ENCODE measurements around the gene PHYKPL.

The PHYKPL gene

GRCh38 chr5:178177569-178177968 lies 55.0 kb downstream of the PHYKPL start:
- Histone ChIP-seq H2BK5ac (ENCODE audit: low read depth, low read length, poor library complexity, severe bottlenecking) (no peak overlapping the region), H3K9me3 (ENCODE audit: control insufficient read depth, low read length) (peaks cover 11% of the 10 kb centered on the region), H3K79me1 (replicated peaks; ENCODE audit: low read length, poor library complexity, severe bottlenecking) (no peaks in the 10 kb centered on the region), H2AK5ac (ENCODE audit: low read length, severe bottlenecking) (no peak overlapping the region), H3K4me1 (ENCODE audit: control insufficient read depth, insufficient read depth, low read depth, low read length) (no peaks in the 10 kb centered on the region), H4K8ac (ENCODE audit: low read length) (no peak overlapping the region), H2BK15ac (ENCODE audit: low read depth, poor library complexity, severe bottlenecking) (no peak overlapping the region), H3K23ac (ENCODE audit: low read length in 2 of 2) (no peak overlapping the region), H3K14ac (ENCODE audit: low read length in 2 of 2) (no peak overlapping the region), H4K91ac (ENCODE audit: low read length) (no peak overlapping the region), H3K36me3 (ENCODE audit: control insufficient read depth in 1 of 2, insufficient read depth in 2 of 2, low read depth in 1 of 2, low read length in 2 of 2) (no peaks in the 10 kb centered on the region), H3K9ac (ENCODE audit: low read length) (no peak overlapping the region), H2BK120ac (ENCODE audit: low read depth, low read length) (no peak overlapping the region), H3K4ac (ENCODE audit: low read depth in 1 of 2, low read length in 2 of 2) (no peak overlapping the region), H3K4me3 (ENCODE audit: insufficient read depth in 1 of 2, low read depth in 1 of 2, low read length in 2 of 2) (no peak overlapping the region), H3K4me2 (ENCODE audit: low read length, poor library complexity, severe bottlenecking) (no peak overlapping the region), H2BK12ac (ENCODE audit: low read length in 2 of 2) (no peak overlapping the region), H2AFZ (ENCODE audit: low read depth, low read length) (no peak overlapping the region), H3K27me3 (ENCODE audit: control insufficient read depth in 1 of 2, insufficient read depth in 1 of 2, low read length in 2 of 2) (peaks cover 0 to 2% of the 10 kb centered on the region in 2 experiments), H3K27ac (ENCODE audit: low read length, poor library complexity, severe bottlenecking) (no peak overlapping the region), H3K18ac (ENCODE audit: low read depth in 1 of 2, low read length in 2 of 2) (no peak overlapping the region)
- WGBS = 82% methylated on average over 8 of the region's 8 CpGs
- no peak for DNase-seq

DNA sequence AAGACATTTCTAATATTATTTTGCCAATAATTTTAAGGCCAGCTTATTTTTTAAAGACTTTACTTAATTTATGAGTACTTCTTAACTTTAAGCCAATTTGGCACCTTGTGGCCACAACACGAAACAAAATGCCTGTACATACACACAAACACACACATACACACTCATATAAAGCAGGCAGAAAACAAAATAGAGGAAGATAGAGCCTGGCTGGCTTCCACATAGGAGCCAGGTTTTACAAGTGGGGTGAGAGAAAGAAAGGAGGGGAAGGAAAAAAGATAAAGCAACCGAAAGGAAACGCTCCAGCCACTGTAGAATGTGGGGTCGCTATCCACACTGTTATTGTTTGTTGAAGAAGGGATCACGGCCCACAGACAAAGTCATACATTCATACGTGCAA lies 55.8 kb downstream of the PHYKPL start:
- no peak overlapping the region for H4K8ac ChIP-seq (ENCODE audit: low read length)

GRCh38 chr5:178174456-178174855 lies 58.1 kb downstream of the PHYKPL start:
- Histone ChIP-seq H3K9me3 (ENCODE audit: control insufficient read depth, low read length) (peaks cover 2% of the 10 kb centered on the region), H3K4ac (ENCODE audit: low read depth in 1 of 2, low read length in 2 of 2) (no peak overlapping the region), H4K8ac (ENCODE audit: low read length) (no peak overlapping the region), H3K27me3 (ENCODE audit: control insufficient read depth in 1 of 2, insufficient read depth in 1 of 2, low read length in 2 of 2) (peaks cover 10 to 12% of the 10 kb centered on the region in 2 experiments), H3K4me1 (ENCODE audit: control insufficient read depth, insufficient read depth, low read depth, low read length) (no peaks in the 10 kb centered on the region), H3K36me3 (ENCODE audit: control insufficient read depth in 1 of 2, insufficient read depth in 2 of 2, low read depth in 1 of 2, low read length in 2 of 2) (no peaks in the 10 kb centered on the region), H3K9ac (ENCODE audit: low read length) (no peak overlapping the region), H3K18ac (ENCODE audit: low read depth in 1 of 2, low read length in 2 of 2) (no peak overlapping the region), H3K14ac (ENCODE audit: low read length in 2 of 2) (no peak overlapping the region), H2BK15ac (ENCODE audit: low read depth, poor library complexity, severe bottlenecking) (no peak overlapping the region), H3K27ac (ENCODE audit: low read length, poor library complexity, severe bottlenecking) (no peak overlapping the region), H2AFZ (ENCODE audit: low read depth, low read length) (no peak overlapping the region), H3K4me2 (ENCODE audit: low read length, poor library complexity, severe bottlenecking) (no peak overlapping the region), H4K91ac (ENCODE audit: low read length) (no peak overlapping the region), H3K79me1 (replicated peaks; ENCODE audit: low read length, poor library complexity, severe bottlenecking) (no peaks in the 10 kb centered on the region), H2BK5ac (ENCODE audit: low read depth, low read length, poor library complexity, severe bottlenecking) (no peak overlapping the region), H3K23ac (ENCODE audit: low read length in 2 of 2) (no peak overlapping the region), H3K4me3 (ENCODE audit: insufficient read depth in 1 of 2, low read depth in 1 of 2, low read length in 2 of 2) (no peak overlapping the region), H2AK5ac (ENCODE audit: low read length, severe bottlenecking) (no peak overlapping the region), H2BK120ac (ENCODE audit: low read depth, low read length) (no peak overlapping the region), H2BK12ac (ENCODE audit: low read length in 2 of 2) (no peak overlapping the region)
- no peak for DNase-seq
- WGBS = 91% methylated on average over 1 of the region's 3 CpGs

More for the DNA sequence above, 55.8 kb downstream of the PHYKPL start:
- no peak for DNase-seq
- Histone ChIP-seq H2BK120ac (ENCODE audit: low read depth, low read length) (no peak overlapping the region), H3K27ac (ENCODE audit: low read length, poor library complexity, severe bottlenecking) (no peak overlapping the region), H3K18ac (ENCODE audit: low read depth in 1 of 2, low read length in 2 of 2) (no peak overlapping the region), H4K91ac (ENCODE audit: low read length) (no peak overlapping the region), H2BK5ac (ENCODE audit: low read depth, low read length, poor library complexity, severe bottlenecking) (no peak overlapping the region), H3K36me3 (ENCODE audit: control insufficient read depth in 1 of 2, insufficient read depth in 2 of 2, low read depth in 1 of 2, low read length in 2 of 2) (no peaks in the 10 kb centered on the region), H3K27me3 (ENCODE audit: control insufficient read depth in 1 of 2, insufficient read depth in 1 of 2, low read length in 2 of 2) (peaks cover 0 to 2% of the 10 kb centered on the region in 2 experiments), H2AFZ (ENCODE audit: low read depth, low read length) (no peak overlapping the region), H2BK15ac (ENCODE audit: low read depth, poor library complexity, severe bottlenecking) (no peak overlapping the region), H3K23ac (ENCODE audit: low read length in 2 of 2) (no peak overlapping the region), H3K4me2 (ENCODE audit: low read length, poor library complexity, severe bottlenecking) (no peak overlapping the region), H3K9me3 (ENCODE audit: control insufficient read depth, low read length) (peaks cover 11% of the 10 kb centered on the region), H3K4me3 (ENCODE audit: insufficient read depth in 1 of 2, low read depth in 1 of 2, low read length in 2 of 2) (no peak overlapping the region), H2AK5ac (ENCODE audit: low read length, severe bottlenecking) (no peak overlapping the region), H3K4me1 (ENCODE audit: control insufficient read depth, insufficient read depth, low read depth, low read length) (no peaks in the 10 kb centered on the region), H3K4ac (ENCODE audit: low read depth in 1 of 2, low read length in 2 of 2) (no peak overlapping the region), H3K14ac (ENCODE audit: low read length in 2 of 2) (no peak overlapping the region), H2BK12ac (ENCODE audit: low read length in 2 of 2) (no peak overlapping the region), H3K79me1 (replicated peaks; ENCODE audit: low read length, poor library complexity, severe bottlenecking) (no peaks in the 10 kb centered on the region), H3K9ac (ENCODE audit: low read length) (no peak overlapping the region)
- WGBS = 90% methylated on average over 5 of the region's 6 CpGs

GRCh38 chr5:178170455-178170854 lies 62.1 kb downstream of the PHYKPL start:
- no peak overlapping the region for H3K4me3 ChIP-seq (ENCODE audit: insufficient read depth in 1 of 2, low read depth in 1 of 2, low read length in 2 of 2)
- H3K9ac ChIP-seq (ENCODE audit: low read length) = no peak overlapping the region
- H3K79me1 ChIP-seq (replicated peaks; ENCODE audit: low read length, poor library complexity, severe bottlenecking) = no peaks in the 10 kb centered on the region
- no peak overlapping the region for H2BK12ac ChIP-seq (ENCODE audit: low read length in 2 of 2)
- no peak overlapping the region for H3K23ac ChIP-seq (ENCODE audit: low read length in 2 of 2)
- no peak overlapping the region for H3K4ac ChIP-seq (ENCODE audit: low read depth in 1 of 2, low read length in 2 of 2)
- no peaks in the 10 kb centered on the region for H3K36me3 ChIP-seq (ENCODE audit: control insufficient read depth in 1 of 2, insufficient read depth in 2 of 2, low read depth in 1 of 2, low read length in 2 of 2)
- no peak overlapping the region for H3K14ac ChIP-seq (ENCODE audit: low read length in 2 of 2)
- H3K18ac ChIP-seq (ENCODE audit: low read depth in 1 of 2, low read length in 2 of 2) = no peak overlapping the region
- no peak overlapping the region for H2BK15ac ChIP-seq (ENCODE audit: low read depth, poor library complexity, severe bottlenecking)
- no peak overlapping the region for H2AFZ ChIP-seq (ENCODE audit: low read depth, low read length)
- no peak overlapping the region for H3K27ac ChIP-seq (ENCODE audit: low read length, poor library complexity, severe bottlenecking)
- H3K4me1 ChIP-seq (ENCODE audit: control insufficient read depth, insufficient read depth, low read depth, low read length) = no peaks in the 10 kb centered on the region
- no peak overlapping the region for H4K91ac ChIP-seq (ENCODE audit: low read length)
- 87% methylated on average over 1 of the region's 2 CpGs for WGBS
- no peak overlapping the region for H2BK5ac ChIP-seq (ENCODE audit: low read depth, low read length, poor library complexity, severe bottlenecking)
- no peaks in the 10 kb centered on the region for H3K9me3 ChIP-seq (ENCODE audit: control insufficient read depth, low read length)
- no peak for DNase-seq
- H2BK120ac ChIP-seq (ENCODE audit: low read depth, low read length) = no peak overlapping the region
- H3K4me2 ChIP-seq (ENCODE audit: low read length, poor library complexity, severe bottlenecking) = no peak overlapping the region
- no peak overlapping the region for H4K8ac ChIP-seq (ENCODE audit: low read length)
- peaks cover 16 to 30% of the 10 kb centered on the region in 2 experiments for H3K27me3 ChIP-seq (ENCODE audit: control insufficient read depth in 1 of 2, insufficient read depth in 1 of 2, low read length in 2 of 2)
- H2AK5ac ChIP-seq (ENCODE audit: low read length, severe bottlenecking) = no peak overlapping the region

All from mesenchymal stem cell (in vitro differentiated cells and primary cell).